ENCODE measurements around the gene STAP1.

GRCh38 chr4:67554096-67554495 is 4.4 kb upstream of the STAP1 start:
- TF ChIP-seq CTCF (IDR thresholded peaks at IDR 0.05) (no peak), POLR2AphosphoS5 (IDR thresholded peaks at IDR 0.05) (no peak), POLR2A (IDR thresholded peaks at IDR 0.05) (no peak)
